Endothelial cell of umbilical vein (primary cell): ENCODE results near the gene INPP5A. TPM values are rescaled to one million over a fixed set of nuclear protein-coding genes. Genes with fewer than 3 reads are reported as not detected.

ENCODE experiments used
- BruUV-seq: library from RNA; stranded (reverse); fragments of 400-500 nt; replicated peaks from 2 replicates; lab custom pipeline; 2021; lab: Mats Ljungman, UMichigan
- CTCF ChIA-PET: fragments of 300-600, 350-600 bp; sonication (Branson Sonifier 250); formaldehyde crosslinking; loops from one replicate; lab custom pipeline; 2021; ENCODE audit warnings: antibody characterized with exemption, inconsistent platforms; lab: Charles Lee
- POLR2A ChIA-PET: fragments of 300-600, 350-600 bp; sonication (Branson Sonifier 250); formaldehyde crosslinking; loops from one replicate; lab custom pipeline; 2021; ENCODE audit warnings: antibody characterized with exemption, inconsistent platforms; lab: Charles Lee
- DNase-seq: peaks from one replicate; pipeline ENCODE4 v3.0.0-alpha.2; 2011; ENCODE audit warnings: low read depth, low spot score
- FAIRE-seq: peaks from 2 replicates; lab custom pipeline; 2011; peaks lifted over from hg19 to GRCh38; lab: Jason Lieb, UNC
- H2AFZ ChIP-seq: 2 replicates; pipeline ENCODE4 v1.6.0; 2012; ENCODE audit warnings: low read depth, low read length, control low read depth, inconsistent platforms
- H3K27ac ChIP-seq: 2 replicates; pipeline ENCODE4 v1.5.1; 2011; ENCODE audit warnings: low read depth, mild to moderate bottlenecking, control low read depth, low read length, moderate library complexity; ENCODE audit not compliant: insufficient read depth
- H3K27me3 ChIP-seq, 2 experiments: 2 replicates each; pipeline versions ENCODE4 v1.6.0 to v1.6.1; 2011; ENCODE audit warnings: low read length in 2 of 2, mixed read lengths in 1 of 2; ENCODE audit not compliant: control insufficient read depth in 2 of 2, insufficient read depth in 2 of 2
- H3K36me3 ChIP-seq, 2 experiments: 2 replicates in 1 of 2; 3 replicates in 1 of 2; pipeline ENCODE4 v1.5.1; 2011; ENCODE audit warnings: low read length in 2 of 2, mild to moderate bottlenecking in 1 of 2, moderate library complexity in 1 of 2; ENCODE audit not compliant: control insufficient read depth in 2 of 2, insufficient read depth in 2 of 2; ENCODE audit errors: extremely low read depth in 1 of 2
- H3K4me1 ChIP-seq: 3 replicates; pipeline ENCODE4 v1.5.1; 2011; ENCODE audit warnings: mild to moderate bottlenecking, low read length; ENCODE audit not compliant: control insufficient read depth, insufficient read depth; ENCODE audit errors: extremely low read depth
- H3K4me2 ChIP-seq: 2 replicates; pipeline ENCODE4 v1.6.1; 2011; ENCODE audit warnings: low read length, control low read depth, mixed read lengths; ENCODE audit not compliant: insufficient read depth
- H3K4me3 ChIP-seq, 3 experiments: fragments of 200-600 bp in 1 of 3; sonication (generic), shearing (Covaris generic) in 1 of 3; replicated peaks in 1 of 3; 2 replicates each; pipeline ENCODE4 v1.5.1; 2011 to 2016; ENCODE audit warnings: control low read depth in 3 of 3, low read length in 3 of 3, mild to moderate bottlenecking in 2 of 3, inconsistent platforms in 1 of 3, low read depth in 1 of 3, moderate library complexity in 1 of 3; ENCODE audit not compliant: insufficient read depth in 1 of 3
- H3K79me2 ChIP-seq: 2 replicates; pipeline ENCODE4 v1.6.0; 2012; ENCODE audit warnings: low read length, inconsistent platforms; ENCODE audit not compliant: control insufficient read depth, insufficient read depth
- H3K9ac ChIP-seq: replicated peaks from 2 replicates; pipeline ENCODE3; 2011; ENCODE audit warnings: low read length, control low read depth; ENCODE audit not compliant: insufficient read depth; ENCODE audit errors: extremely low read depth
- H3K9me1 ChIP-seq: replicated peaks from 3 replicates; pipeline ENCODE4 v1.6.0; 2011; ENCODE audit warnings: mild to moderate bottlenecking, low read length; ENCODE audit not compliant: control insufficient read depth, insufficient read depth; ENCODE audit errors: extremely low read depth
- H3K9me3 ChIP-seq: replicated peaks from 2 replicates; pipeline ENCODE4 v1.5.1; 2012; ENCODE audit warnings: low read length, inconsistent platforms; ENCODE audit not compliant: control insufficient read depth, insufficient read depth
- H4K20me1 ChIP-seq: replicated peaks from 2 replicates; pipeline ENCODE3; 2011; ENCODE audit warnings: mild to moderate bottlenecking, low read length; ENCODE audit not compliant: control insufficient read depth, insufficient read depth; ENCODE audit errors: extremely low read depth
- CTCF ChIP-seq, 2 donors: IDR thresholded peaks; 1 replicate in 1 of 2; 2 replicates in 1 of 2; pipeline ENCODE4 v1.5.1; 2011; ENCODE audit warnings: low read length in 2 of 2, mild to moderate bottlenecking in 2 of 2, moderate library complexity in 2 of 2, control low read depth in 1 of 2, inconsistent platforms in 1 of 2, low read depth in 1 of 2; ENCODE audit not compliant: insufficient read depth in 1 of 2; ENCODE audit errors: extremely low read depth in 1 of 2
- EZH2 ChIP-seq: IDR thresholded peaks from 2 replicates; pipeline ENCODE4 v1.6.1; 2012; ENCODE audit warnings: borderline replicate concordance, low read depth, mild to moderate bottlenecking, moderate library complexity, low read length, inconsistent platforms; ENCODE audit not compliant: severe bottlenecking
- FOS ChIP-seq: IDR thresholded peaks from 2 replicates; pipeline ENCODE4 v1.6.1; 2011; ENCODE audit warnings: mild to moderate bottlenecking, low read length, moderate library complexity, borderline replicate concordance; ENCODE audit not compliant: insufficient read depth
- GATA2 ChIP-seq: IDR thresholded peaks from 2 replicates; pipeline ENCODE4 v1.7.0; 2011; ENCODE audit warnings: low read depth, mild to moderate bottlenecking, moderate library complexity, mixed read lengths, low read length; ENCODE audit not compliant: insufficient read length, insufficient read depth
- JUN ChIP-seq: IDR thresholded peaks from 2 replicates; pipeline ENCODE4 v1.6.1; 2011; ENCODE audit warnings: borderline replicate concordance, low read depth; ENCODE audit not compliant: insufficient read length, insufficient read depth
- MAX ChIP-seq: IDR thresholded peaks from 2 replicates; pipeline ENCODE4 v1.6.1; 2011; ENCODE audit not compliant: insufficient read depth, insufficient read length
- MYC ChIP-seq: IDR thresholded peaks from one replicate; pipeline ENCODE4 v1.6.1; 2011; ENCODE audit warnings: mild to moderate bottlenecking, low read depth, low read length
- POLR2A ChIP-seq: IDR thresholded peaks from 2 replicates; pipeline ENCODE4 v1.6.1; 2012; ENCODE audit warnings: low read depth, mild to moderate bottlenecking, control low read depth, low read length
- POLR2AphosphoS5 ChIP-seq: IDR thresholded peaks from 2 replicates; pipeline ENCODE4 v1.6.1; 2012; ENCODE audit warnings: low read depth, mild to moderate bottlenecking, control low read depth, low read length, moderate library complexity; ENCODE audit not compliant: insufficient read depth
- dilution Hi-C: fragments of 300-500 bp; cut with MboI; formaldehyde crosslinking; loops from one replicate; pipeline ENCODE4 v1.15.0; 2019; ENCODE audit warnings: low sequenced_read_pairs; ENCODE audit not compliant: extremely low pct_ligation_motif_present
- intact Hi-C: fragments of 100-400 bp; cut with micrococcal nuclease; formaldehyde crosslinking; loops from one replicate; pipeline ENCODE4 v1.10.0; 2022
- polyA plus RNA-seq, 4 experiments: library from polyadenylated mRNA; depleted of rRNA in 3 of 4; stranded (reverse) in 3 of 4; unstranded in 1 of 4; fragments of >200 nt; gene quantifications; 2 replicates each; pipeline versions ENCODE4 v1.2.1 to v1.2.3, GENCODE V29; 2011 to 2012; ENCODE audit warnings: missing spikeins in 1 of 4
- total RNA-seq: library from RNA; stranded (reverse); gene quantifications from 2 replicates; pipeline ENCODE4 v1.2.3, GENCODE V29; 2021

INPP5A gene
- total and polyA plus RNA-seq, 2 donors (not counting 3 experiments of a cell fraction or from before 2014, with no cell fraction given) = 22.9 to 33.2 TPM

DNA sequence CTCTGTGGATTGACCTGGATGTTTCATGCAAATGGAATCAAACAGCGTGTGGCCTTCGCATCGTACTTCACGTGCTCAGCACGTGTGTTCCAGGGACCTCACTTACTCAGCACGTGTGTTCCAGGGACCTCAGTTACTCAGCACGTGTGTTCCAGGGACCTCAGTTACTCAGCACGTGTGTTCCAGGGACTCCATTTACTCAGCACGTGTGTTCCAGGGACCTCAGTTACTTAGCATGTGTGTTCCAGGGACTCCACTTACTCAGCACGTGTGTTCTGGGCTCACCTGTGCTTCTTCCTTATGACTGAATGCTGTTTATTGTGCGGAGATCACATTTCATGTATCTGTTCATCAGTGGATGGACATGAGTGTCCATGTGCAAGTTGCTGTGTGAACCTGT lies 22.0 kb downstream of the INPP5A start:
- DNase-seq = no peak
- Histone ChIP-seq H3K27me3 (no peaks in the 10 kb centered on the region), H3K36me3 (no peaks in the 10 kb centered on the region), H3K27ac (no peak overlapping the region), H2AFZ (no peak overlapping the region), H4K20me1 (peaks cover 3% of the 10 kb centered on the region), H3K4me3 (no peak overlapping the region), H3K9me1 (no peaks in the 10 kb centered on the region), H3K4me2 (no peak overlapping the region), H3K9me3 (no peaks in the 10 kb centered on the region), H3K4me1 (no peaks in the 10 kb centered on the region), H3K79me2 (peaks cover 4% of the 10 kb centered on the region), H3K9ac (no peak overlapping the region)
- POLR2A ChIA-PET = no interaction called here
- CTCF ChIA-PET = interaction anchor here (0.9 kb wide), 1 partner anchor 20 kb away, joined by 3 read pairs; no protein-coding TSS in a partner anchor
- dilution Hi-C loops = no loop called here
- FAIRE-seq = no peak
- intact Hi-C loops = no loop called here
- no TSS peak for BruUV-seq
- TF ChIP-seq POLR2AphosphoS5 (no peak), CTCF (IDR thresholded peaks at IDR 0.05; ENCODE audit: extremely low read depth in 1 of 2, insufficient read depth in 1 of 2, low read depth in 1 of 2, low read length in 2 of 2) (no peak), POLR2A (no peak), JUN (no peak), MYC (no peak), MAX (no peak), GATA2 (no peak), FOS (no peak), EZH2 (no peak)
